Gastrocnemius medialis (tissue), 4 donors: Measurements from ENCODE around the gene AKAP12.
A peak's percentile ranks its signal among the peaks of the same experiment; 100 is the strongest.

Experiments
- CTCF ChIP-seq, 5 experiments: fragments of 450-650 bp in 3 of 5; fragments of 200-600 bp in 2 of 5; sonication (generic) in 2 of 5; IDR thresholded peaks in 4 of 5; conservative IDR thresholded peaks in 1 of 5; 1 replicate in 4 of 5; 2 replicates in 1 of 5; pipeline ENCODE4 v1.5.1; 2016 to 2019; ENCODE audit warnings: antibody characterized with exemption in 5 of 5, mild to moderate bottlenecking in 3 of 5, moderate library complexity in 3 of 5
- POLR2A ChIP-seq, 2 donors: fragments of 450-650 bp; IDR thresholded peaks; one replicate each; pipeline ENCODE4 v1.6.1; 2017; ENCODE audit warnings: antibody characterized with exemption in 2 of 2, mild to moderate bottlenecking in 2 of 2, moderate library complexity in 2 of 2

- no peak for TF ChIP-seq CTCF (IDR thresholded peaks at IDR 0.05 in 4 of 5, conservative IDR thresholded peaks at IDR 0.05 in 1 of 5)
- TF ChIP-seq POLR2A (IDR thresholded peaks at IDR 0.05): peak; percentile 55 to 79
These were observed 150.0 kb downstream of the AKAP12 start for GRCh38 chr6:151389618-151390275.
